Effector CD4-positive, alpha-beta T cell (primary cell): ENCODE measurements around the gene LRRC36.

Experiments
- DNase-seq: peaks from one replicate; pipeline ENCODE4 v3.0.0-alpha.2; 2020

LRRC36 gene

DNA sequence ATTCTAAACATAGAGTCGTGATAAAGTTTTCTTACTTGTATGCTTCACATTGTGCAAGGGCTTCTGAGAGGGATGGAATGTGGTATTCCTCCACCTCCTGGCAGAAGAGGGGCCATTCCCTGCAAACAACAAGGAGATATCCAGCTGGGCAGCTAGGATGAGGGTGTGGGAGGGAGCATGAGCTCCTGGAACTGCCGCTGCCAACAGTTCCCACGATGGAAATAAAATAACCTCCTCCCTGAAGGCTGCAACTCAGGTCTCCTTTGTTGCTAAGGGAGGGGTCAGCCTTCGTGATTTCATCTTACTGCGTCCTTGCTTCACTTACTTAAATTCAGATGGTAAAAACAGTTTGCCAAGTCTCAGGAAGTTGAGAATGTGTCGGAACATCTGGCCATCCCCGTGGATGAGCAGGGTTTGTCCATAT is 31.7 kb upstream of the LRRC36 start:
- no peak for DNase-seq

DNA sequence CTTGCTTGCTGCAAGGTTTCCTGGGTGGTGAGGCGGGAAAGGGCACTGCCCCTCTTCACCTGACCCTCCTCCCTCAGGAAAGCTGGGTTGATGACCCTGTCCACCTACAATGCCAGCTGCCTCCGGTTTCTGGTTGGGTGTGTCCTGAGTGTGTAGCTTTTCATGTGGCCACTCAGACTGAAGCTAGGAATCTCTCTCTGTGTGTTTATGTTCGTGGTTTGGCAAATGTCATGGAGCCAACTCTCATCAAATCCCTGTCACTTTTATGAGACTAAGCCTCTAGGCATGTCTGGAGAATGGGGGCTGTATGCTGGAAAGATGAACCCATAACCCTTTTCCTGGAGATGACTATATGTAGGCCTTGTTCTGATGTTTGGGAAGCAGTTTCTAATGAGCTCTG is 30.2 kb upstream of the LRRC36 start:
- DNase-seq = no peak

DNA sequence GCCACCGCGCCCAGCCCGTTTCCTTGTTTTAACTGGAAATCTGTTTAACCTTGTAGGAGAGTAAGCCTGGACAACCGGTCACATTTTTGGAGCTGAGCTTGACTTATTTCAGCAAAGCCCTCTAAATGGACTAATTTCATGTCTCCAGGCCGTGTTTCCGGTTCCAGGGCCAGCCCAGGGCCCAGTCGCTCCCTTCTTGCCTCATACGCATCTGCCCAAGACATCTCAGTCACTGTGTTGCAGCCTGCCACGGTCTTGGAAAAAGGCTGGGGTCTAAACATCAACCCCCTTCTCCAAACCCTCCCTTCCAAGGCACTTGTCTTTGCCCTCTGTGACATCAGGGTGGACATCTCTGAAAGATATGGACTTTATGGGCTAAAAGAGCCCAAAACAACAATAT is 28.3 kb upstream of the LRRC36 start:
- DNase-seq = no peak

DNA sequence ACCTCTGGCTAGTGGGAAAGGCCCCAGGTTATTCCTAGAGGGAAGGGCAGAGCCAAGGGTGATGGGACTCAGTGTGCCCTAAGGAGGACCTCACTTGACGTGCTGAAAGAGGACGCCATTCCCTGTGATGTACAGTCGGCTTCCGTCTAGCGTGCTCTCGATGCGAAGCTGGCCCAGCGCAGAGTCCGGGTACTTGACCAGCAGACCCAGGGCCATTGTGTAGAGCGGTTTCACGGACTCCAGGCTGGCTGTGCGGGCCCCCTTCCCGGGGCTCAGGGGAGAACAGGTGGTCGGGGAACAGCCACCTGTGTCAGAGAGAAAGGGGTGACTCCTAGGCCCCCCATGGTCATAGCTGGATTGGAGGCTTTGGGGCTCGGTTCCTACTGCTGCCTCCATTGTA is 27.3 kb upstream of the LRRC36 start:
- DNase-seq = no peak

DNA sequence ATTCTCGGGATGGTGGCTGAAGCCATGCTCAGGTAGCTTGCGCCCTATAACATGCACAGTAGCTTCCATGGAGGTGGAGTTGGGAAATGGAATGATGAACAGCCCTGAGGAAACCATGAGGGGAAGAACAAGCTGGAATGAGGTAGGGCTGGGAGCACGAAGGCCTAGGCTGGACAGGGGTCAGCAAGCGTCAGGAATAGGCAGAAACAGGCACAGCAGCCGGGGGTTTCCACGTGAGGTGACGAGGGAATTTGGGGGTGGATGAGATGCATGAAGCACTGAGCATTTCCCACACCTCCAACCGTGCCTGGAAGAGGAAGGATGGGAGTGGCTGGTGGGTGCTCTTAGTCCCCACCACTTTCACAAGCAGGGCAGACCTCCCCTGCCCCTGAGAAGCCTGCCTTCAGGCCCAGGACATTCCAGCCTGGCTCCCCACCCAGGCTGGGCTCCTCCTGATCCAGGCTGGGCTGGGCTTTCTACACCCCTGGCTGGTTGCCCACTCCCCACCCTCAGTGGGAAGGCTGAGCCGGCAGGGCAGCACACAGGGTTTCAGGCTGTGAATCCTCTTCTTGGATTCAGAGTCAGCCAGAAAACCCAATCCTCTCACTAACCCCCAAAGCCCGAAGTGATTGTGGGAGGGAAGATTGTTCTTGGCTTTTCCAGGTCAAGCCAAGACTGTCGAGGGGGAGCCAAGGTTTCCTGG is 25.4 kb upstream of the LRRC36 start:
- no peak for DNase-seq

DNA sequence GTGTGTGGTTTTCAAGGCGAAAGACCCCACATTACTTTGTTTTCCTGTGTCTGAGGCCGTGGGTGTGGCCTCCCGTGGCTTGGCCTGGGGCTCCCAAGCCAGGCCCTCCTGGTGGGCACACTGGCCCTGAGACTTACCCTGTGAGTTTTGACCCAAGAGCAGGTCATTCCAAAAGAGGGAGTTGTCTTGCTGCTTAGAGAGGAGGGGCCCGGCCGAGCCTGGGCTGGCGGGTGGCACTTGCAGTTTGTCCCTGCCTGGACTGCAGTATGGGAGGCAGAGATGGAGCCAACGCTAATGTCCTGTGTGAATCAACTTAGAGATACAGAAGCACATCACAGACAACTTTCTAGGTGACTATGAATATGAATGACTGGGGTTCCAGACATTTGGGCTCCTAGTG is 24.5 kb upstream of the LRRC36 start:
- no peak for DNase-seq

DNA sequence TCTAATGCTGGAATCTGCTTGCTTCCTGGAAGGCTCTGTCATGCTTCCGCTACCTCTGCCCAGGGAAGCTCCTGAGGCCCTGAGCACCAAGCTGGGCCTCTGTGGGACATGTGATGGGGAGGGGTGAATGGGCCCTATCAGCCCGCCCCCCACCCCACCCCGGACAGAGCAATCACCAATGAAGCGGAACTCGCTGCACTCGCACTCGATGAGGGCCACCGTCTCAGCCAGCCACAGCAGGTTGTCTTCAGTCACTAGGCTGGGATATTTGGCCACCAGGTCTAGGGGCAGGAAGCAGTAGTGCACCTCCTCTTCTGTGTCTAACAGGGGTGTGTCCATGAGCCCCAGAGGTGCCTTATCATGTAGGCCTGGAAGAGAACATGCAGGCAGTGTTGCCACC is 23.6 kb upstream of the LRRC36 start:
- no peak for DNase-seq

DNA sequence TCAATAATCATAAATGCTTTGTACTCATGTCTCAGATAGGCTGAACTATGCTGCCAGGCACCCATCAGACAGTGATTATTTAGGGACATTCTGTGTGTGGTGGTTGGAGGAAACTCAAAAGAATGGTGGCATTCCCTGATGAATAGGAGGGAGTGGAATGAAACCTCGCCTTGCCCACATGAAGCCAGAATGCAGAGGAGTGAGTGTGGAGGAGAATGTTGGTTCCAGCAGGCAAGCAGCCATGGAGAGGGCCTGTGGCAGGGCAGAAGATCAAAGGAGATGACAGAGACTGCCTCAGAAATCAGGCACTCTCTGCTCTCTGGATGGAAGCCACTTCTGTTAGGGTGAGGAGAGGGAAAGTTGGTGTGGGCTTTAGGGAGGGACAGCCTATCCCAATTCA is 22.6 kb upstream of the LRRC36 start:
- no peak for DNase-seq

DNA sequence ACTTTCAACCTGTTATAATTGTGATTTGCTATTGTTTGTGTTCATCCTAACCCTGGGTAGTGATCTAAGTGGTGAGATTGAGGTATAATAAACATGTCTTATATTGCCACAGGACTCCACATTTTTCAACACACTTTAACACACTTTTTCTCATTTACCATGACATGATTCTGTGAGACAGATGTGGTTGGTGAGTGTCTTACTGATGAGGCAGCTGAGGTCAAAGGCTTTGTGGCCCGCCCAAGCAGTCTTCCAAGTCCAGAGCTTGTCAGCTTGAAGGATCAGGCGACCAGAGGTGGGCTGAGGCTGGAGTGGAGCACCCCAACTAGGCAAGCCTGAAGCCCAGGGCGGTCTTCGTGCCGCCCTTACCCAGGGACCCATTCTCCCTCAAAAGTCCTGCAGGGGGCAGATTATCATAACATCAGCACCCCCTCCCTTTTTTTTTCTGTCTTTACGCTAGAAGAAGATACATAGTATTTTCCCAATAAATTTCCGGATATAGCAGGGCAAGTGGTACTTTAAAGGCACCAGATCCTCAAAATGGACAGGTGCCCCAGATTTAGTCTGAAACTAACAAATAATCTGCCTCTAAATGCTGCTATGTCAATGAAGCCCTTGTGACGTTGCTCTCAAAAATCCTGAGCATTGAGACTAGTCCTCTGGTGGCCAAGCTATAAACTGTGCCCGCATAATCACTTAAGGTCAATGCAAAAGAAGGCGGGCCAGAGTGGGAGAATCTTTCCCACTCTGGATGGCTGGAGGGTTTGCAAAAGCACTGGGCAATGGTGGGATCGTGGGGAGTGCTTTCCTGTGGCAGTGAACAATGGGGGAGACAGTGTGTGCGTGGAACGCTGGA is 21.2 kb upstream of the LRRC36 start:
- DNase-seq = no peak

DNA sequence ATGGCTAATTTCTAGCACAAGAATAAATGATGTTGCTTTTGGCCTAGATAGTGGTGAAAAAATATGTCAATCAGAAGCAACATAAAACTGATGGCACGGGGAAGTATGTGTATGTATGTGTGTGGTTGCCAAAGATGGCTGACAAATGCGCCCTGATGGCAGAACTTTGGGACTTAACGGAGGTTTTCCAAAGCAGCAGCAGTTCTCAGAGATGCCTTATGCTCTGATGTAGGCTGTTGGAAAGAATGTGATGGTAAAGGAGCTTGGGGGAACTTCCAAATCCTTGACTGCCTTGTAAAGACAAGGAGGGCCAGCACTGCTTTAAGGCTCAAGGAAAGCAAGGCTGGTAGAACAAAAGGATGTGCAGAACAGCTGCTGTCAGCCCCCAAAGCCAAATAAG is 16.1 kb upstream of the LRRC36 start:
- no peak for DNase-seq

DNA sequence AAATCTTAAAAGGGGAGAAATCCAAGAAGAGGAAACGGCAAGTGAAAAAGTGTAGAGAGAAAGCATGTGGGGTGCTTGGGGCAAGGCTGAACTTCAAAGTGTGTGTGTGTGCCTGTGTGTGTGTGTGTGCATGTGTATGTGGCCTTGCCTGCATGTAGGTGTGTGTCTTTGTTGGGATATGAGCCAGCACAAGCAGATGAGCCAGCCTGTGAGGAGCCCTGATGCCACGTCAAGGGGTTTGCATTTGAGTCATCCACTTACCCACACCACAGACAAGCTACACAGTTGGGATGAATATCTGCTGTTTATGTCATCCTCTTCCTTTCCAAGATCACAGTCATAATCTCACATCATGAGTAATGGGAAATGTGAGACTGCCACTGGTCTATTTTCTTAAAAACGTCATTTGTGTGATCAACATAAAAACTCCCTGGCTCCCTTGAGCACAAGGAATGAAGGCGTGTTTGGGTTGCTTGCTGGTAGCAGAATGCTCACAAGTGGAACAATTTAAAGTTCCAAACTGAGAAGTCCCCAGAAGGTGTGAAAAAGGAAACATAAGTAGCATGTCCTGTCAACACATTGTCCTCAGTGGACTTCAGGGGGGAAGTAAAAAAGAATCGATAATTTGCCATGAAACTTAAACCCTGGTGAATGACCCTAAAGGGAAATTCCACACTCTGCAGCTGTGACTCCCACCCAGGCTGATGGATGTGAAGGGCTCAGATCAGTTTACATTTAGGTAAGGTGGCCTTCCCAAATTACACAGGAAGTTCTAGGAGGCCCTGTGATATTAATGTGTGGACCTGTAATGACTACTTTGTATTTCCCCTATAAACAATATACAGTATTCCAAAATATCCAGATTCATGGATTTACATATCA is 14.8 kb upstream of the LRRC36 start:
- DNase-seq = no peak

DNA sequence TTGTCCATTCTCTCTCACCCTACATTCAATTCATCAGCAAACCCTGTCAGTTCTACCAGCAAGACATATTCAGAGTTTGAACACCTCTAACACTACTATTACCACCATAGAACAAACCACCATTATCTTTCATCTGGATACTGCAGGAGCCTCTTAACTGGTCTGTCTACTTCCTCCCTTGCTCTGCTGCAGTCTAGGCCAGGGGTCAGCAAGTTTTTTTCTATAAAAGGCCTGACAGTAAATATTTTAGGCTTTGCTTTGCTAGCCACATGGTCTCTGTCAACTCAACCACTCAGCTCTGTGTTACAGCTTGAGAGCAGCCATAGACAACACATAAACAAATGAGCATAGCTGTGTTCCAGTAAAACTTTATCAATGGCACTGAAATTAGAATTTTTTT is 13.9 kb upstream of the LRRC36 start:
- DNase-seq = no peak

DNA sequence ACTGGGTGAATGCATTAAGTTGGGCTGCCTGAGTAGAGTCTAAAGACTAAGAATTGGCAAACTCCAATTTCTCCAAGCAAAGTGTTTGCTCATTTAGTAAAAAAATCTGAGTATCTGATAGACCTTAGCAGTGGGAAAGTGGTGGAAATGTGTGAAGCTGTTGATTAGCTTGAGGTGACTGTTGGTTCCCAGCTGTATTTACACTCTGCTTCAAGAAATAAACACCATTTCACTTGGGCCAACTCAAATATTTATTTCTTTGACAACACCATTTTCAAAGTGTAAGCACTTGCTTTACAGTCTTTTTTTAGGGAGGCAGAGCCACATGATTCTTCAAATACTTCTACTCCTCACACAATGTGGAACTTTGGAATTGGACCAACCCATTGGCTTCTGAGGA is 8.8 kb upstream of the LRRC36 start:
- no peak for DNase-seq

DNA sequence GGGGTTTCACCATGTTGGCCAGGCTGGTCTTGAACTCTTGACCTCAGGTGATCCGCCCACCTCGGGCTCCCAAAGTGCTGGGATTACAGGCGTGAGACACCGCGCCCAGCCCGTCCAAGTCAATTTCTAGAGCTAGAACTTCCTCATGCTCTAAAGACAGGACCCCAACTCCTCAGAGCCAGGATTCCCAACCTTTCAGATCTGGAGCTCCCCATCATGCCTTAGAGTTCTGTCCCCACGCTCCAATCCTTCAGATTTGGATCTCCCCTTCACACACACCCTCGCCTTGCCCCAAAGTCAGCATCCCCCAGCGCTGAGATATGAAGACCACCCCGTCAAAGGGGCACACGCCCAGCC is 522 bp upstream of the LRRC36 start:
- DNase-seq = no peak

DNA sequence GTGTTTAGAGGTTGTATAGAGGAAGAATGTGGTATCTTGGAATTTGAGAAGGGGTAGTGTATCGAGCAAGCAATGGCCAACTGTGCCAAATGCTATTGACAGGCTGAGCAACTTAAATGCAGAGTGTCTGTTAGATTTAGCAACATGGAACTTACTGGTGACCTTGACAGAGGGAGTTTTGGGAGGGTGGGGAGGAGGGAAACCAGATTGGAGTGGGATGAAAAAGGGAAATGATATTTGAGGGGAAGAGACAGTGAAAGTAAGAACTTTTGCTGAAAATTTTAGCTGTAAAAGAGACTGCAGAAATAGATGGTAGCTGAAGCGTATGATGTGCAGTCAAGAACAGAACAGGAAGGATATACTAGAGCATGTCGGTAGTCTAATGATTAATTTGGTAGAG is 1.1 kb downstream of the LRRC36 start:
- DNase-seq = no peak

DNA sequence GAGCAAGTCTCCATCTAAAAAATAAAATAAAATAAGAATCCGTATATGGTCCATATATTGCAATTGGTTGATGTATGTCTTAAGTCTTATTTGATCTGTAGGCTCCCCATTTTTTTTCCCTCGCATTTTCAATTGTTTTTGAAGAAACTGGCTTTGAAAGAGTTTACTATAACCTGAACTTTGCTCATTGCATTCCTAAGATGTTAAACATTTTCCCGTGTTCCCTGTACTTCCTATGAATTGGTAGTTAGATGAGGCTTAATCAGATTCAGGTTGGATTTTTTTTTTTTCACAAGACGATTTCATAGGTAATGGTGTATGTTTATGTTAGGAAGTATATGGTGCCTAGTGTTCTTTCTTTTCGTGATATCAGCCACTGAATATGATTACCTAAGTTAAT is 3.3 kb downstream of the LRRC36 start:
- DNase-seq = no peak

DNA sequence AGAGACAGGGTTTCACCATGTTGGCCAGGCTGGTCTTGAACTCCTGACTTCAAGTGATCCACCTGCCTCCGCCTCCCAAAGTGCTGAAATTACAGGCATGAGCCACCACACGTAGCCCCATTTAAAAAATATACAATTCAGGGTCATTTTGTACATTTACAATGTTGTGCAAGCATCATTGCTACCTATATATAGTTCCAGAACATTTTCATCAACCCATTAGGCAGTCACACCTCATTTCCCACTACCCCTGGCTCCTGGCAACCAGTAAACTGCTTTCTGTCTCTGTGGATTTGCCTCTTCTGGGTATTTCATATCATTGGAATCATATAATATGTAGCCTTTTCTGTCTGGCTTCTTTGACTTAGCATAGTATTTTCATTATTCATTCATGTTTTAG is 6.7 kb downstream of the LRRC36 start:
- no peak for DNase-seq

DNA sequence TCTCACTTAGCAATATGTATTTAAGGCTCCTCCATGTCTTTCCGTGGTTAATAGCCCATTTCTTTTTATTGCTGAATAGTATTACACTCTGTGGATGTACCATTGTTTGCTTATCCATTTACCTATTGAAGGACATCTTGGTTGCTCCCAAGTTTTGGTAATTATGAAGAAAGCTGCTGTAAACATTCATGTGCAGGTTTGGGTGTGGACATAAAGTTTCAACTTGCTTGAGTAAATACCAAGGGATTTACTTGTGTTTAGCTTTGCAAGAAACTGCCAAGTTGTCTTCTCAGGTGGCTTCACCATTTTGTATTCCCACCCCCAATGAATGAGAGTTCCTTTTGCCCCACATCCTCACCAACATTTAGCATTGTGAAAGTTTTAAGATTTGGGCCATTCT is 9.5 kb downstream of the LRRC36 start:
- no peak for DNase-seq

DNA sequence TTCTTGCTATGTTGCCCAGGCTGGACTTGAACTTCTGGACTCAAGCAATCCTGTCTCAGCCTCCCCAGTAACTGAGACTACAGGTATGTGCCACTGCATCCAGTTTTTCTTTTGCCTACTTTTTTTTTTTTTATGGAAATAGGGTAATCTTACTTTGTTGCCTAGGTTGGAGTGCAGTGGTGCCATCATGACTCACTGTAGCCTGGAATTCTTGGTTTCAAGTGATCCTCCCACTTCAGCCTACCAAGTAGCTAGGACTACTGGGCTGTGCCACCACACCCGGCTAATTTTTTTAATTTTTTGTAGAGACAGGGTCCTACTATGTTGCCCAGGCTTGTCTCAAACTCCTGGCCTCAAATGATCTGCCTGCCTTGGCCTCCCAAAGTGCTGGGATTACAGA is 10.0 kb downstream of the LRRC36 start:
- DNase-seq = no peak

DNA sequence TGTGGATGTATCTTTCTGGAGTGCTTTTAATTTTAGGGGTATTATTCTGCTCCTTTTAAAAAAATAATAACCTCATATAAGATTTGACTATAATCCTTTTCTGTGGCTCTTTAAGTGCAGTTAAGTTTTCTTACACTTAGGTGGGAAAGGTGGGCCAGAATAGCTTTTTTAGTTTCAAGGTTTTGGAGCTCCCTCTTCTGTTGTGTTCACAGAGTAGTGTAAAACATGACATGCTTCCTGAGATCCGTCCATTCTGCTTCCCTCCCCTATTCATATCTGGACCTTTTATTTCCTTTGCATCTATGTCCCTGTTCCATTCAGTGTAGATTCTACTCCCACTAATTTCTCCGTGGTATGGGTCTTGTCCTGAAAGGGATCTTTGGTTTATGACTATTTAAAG is 12.8 kb downstream of the LRRC36 start:
- DNase-seq = no peak

DNA sequence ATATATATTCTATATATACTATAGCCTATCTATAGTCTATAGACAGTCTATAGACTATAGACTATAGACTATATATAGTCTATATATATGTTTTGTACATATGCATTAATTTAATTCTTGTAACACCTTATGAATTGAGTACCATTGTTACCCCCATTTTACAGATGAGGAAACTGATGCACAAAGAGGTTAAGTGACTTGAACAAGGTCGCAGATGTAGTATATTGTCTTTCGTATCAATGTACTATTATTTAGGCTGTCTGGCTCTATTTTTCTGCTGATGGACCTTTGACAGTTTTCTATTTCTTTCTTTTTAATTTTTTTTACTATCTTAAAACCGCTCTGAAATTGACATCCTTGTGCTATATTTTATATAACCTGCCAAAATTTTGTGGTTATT is 14.6 kb downstream of the LRRC36 start:
- no peak for DNase-seq

DNA sequence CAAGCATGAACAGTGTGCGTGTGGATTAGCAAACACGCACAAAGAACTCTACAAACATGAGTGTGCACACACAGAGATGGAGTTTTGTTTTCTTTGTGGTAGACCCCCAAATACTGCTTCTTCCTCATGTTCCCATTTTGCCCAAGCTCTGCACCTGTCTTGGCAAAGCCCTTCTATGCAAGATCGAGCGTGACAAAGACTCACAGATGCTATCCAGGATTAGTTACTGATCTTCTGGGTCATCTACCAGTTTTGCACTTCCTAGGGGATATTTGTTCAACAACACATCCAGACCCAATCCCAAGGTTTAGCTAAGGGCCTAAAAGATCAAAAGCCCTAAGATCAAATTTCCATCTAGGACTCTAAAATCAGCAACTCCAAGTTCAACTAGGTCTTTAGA is 16.0 kb downstream of the LRRC36 start:
- no peak for DNase-seq

DNA sequence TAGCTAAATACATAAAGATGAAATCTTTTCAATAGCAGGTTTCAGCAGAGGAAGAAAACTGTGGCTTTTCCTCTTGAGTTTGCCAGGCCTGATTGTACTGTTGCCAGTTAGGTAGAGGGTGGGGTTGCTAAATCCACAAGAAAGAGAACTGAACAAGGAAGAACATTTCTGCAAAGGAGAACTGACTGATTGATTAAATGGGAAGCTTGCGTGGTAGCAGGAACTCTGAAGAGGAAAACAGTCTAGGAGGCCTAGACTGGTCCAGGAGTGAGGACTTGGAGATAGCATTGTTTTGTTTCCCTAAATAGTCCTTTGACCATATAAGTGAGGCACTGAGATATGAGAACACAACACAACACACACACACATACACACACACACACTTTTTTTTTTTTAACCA is 18.8 kb downstream of the LRRC36 start:
- DNase-seq = no peak

DNA sequence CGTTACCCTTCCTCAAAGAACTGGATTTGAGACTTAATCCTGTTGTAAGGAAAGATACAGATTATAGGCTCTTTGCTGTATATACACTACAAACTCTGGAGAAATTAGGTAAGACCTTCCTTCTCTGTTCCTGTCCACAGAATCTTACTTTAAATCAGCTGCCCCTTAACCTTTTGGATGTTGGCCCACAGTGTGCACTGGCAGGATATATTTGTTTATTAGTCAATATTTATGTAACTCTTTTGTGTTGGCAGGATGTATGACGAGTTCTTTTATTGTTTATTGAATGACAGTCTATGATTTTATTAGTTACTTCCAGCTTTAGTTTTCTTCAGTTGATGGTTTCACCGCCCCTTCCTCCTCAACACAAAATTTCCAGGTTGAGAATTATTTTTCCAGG is 19.7 kb downstream of the LRRC36 start:
- DNase-seq = no peak
